HFFc6 (cell line): ENCODE measurements around the gene AZIN2. TPM values are rescaled to one million over a fixed set of nuclear protein-coding genes. Genes with fewer than 3 reads are reported as not detected.

ENCODE experiments used
- total RNA-seq, 6 experiments: library from RNA; stranded (reverse); fragmentation: NEBNext Ultra II Directional; extraction: Animal tissue kit (Norgen Biotek cat#: 25700); gene quantifications; 2 replicates in 1 of 6; 3 replicates in 5 of 6; pipeline ENCODE4 v1.2.3, GENCODE V29; 2021

AZIN2 gene
- total RNA-seq, 6 experiments from 2014 or later = 2.4 to 3.7 (median 3.1) TPM

Other genes with a start within 250 kb of the AZIN2 start
- under 1 TPM; 0.28 to 0.90 (median 0.58) TPM for gene FNDC5, start 210.2 kb upstream of the AZIN2 start, total RNA-seq
- under 1 TPM in 1 of 6 experiments, not detected in 5; 0.23 TPM for gene HPCA, start 194.7 kb upstream of the AZIN2 start, total RNA-seq
- gene TMEM54, start 179.8 kb upstream of the AZIN2 start, total RNA-seq = 10 to 100 TPM; 23.4 to 31.4 (median 25.8) TPM
- gene RNF19B, start 116.3 kb upstream of the AZIN2 start, total RNA-seq = 10 to 100 TPM in 3 of 6 experiments, 1 to 10 TPM in 3; 9.4 to 10.6 (median 9.9) TPM
- 100 to 1,000 TPM; 160 to 173 (median 168) TPM for gene AK2, start 44.3 kb upstream of the AZIN2 start, total RNA-seq
- gene TRIM62, start 100.9 kb downstream of the AZIN2 start, total RNA-seq = 1 to 10 TPM; 6.2 to 7.9 (median 7.1) TPM
- gene ZNF362, start 175.3 kb downstream of the AZIN2 start, total RNA-seq = 10 to 100 TPM; 15.3 to 19.6 (median 17.0) TPM
- gene A3GALT2, start 239.9 kb downstream of the AZIN2 start, total RNA-seq = not detected